CD14-positive monocyte (primary cell): ENCODE results near the gene FABP7. TPM values are rescaled to one million over a fixed set of nuclear protein-coding genes. Genes with fewer than 3 reads are reported as not detected.
A peak's percentile ranks its signal among the peaks of the same experiment; 100 is the strongest.

Experiments used
- DNase-seq, 3 donors: peaks; one replicate each; pipeline ENCODE4 v3.0.0-alpha.2; 2011 to 2022
- H2AFZ ChIP-seq: 2 replicates; pipeline ENCODE4 v1.6.0; 2012; ENCODE audit warnings: mild to moderate bottlenecking, low read depth, low read length, inconsistent platforms; ENCODE audit not compliant: insufficient read depth, poor library complexity, severe bottlenecking
- H3K27ac ChIP-seq, 2 donors: 1 replicate in 1 of 2; 2 replicates in 1 of 2; pipeline ENCODE4 v1.5.1; 2012 to 2013; ENCODE audit warnings: low read length in 2 of 2, control low read depth in 1 of 2, inconsistent platforms in 1 of 2, low read depth in 1 of 2, mild to moderate bottlenecking in 1 of 2
- H3K27me3 ChIP-seq, 2 donors: one replicate each; pipeline versions ENCODE4 v1.6.0 to v1.6.1; 2011 to 2013; ENCODE audit warnings: low read length in 2 of 2; ENCODE audit not compliant: control insufficient read depth in 2 of 2, insufficient read depth in 2 of 2
- H3K36me3 ChIP-seq, 2 donors: replicated peaks in 1 of 2; 1 replicate in 1 of 2; 2 replicates in 1 of 2; pipeline versions ENCODE4 v1.5.1 to v1.6.1; 2012 to 2013; ENCODE audit warnings: low read length in 2 of 2, control low read depth in 1 of 2, inconsistent platforms in 1 of 2, mild to moderate bottlenecking in 1 of 2; ENCODE audit not compliant: insufficient read depth in 2 of 2, control insufficient read depth in 1 of 2
- H3K4me1 ChIP-seq, 2 donors: 1 replicate in 1 of 2; 2 replicates in 1 of 2; pipeline versions ENCODE4 v1.5.1 to v1.6.1; 2012 to 2013; ENCODE audit warnings: low read length in 2 of 2, control low read depth in 1 of 2, inconsistent platforms in 1 of 2, mild to moderate bottlenecking in 1 of 2, moderate library complexity in 1 of 2; ENCODE audit not compliant: insufficient read depth in 2 of 2, control insufficient read depth in 1 of 2
- H3K4me2 ChIP-seq: replicated peaks from 2 replicates; pipeline ENCODE3; 2012; ENCODE audit warnings: low read length, moderate library complexity, mild to moderate bottlenecking; ENCODE audit not compliant: poor library complexity, severe bottlenecking; ENCODE audit errors: extremely low read depth
- H3K4me3 ChIP-seq, 3 experiments: fragments of 200-600 bp in 1 of 3; sonication (generic) in 1 of 3; replicated peaks in 1 of 3; 1 replicate in 2 of 3; 2 replicates in 1 of 3; pipeline ENCODE4 v1.5.1; 2011 to 2013; ENCODE audit warnings: low read length in 3 of 3, mild to moderate bottlenecking in 3 of 3, control low read depth in 2 of 3, low read depth in 2 of 3, inconsistent platforms in 1 of 3, moderate library complexity in 1 of 3
- H3K79me2 ChIP-seq: 2 replicates; pipeline ENCODE4 v1.6.0; 2012; ENCODE audit warnings: mild to moderate bottlenecking, control low read depth, inconsistent platforms, low read length, moderate library complexity; ENCODE audit not compliant: insufficient read depth
- H3K9ac ChIP-seq: 2 replicates; pipeline ENCODE4 v1.6.0; 2017; ENCODE audit warnings: low read length, mild to moderate bottlenecking; ENCODE audit not compliant: insufficient read depth, poor library complexity, severe bottlenecking
- H3K9me3 ChIP-seq, 2 donors: replicated peaks in 1 of 2; 1 replicate in 1 of 2; 2 replicates in 1 of 2; pipeline versions ENCODE4 v1.5.1 to v1.6.1; 2012 to 2013; ENCODE audit warnings: low read length in 2 of 2, control low read depth in 1 of 2; ENCODE audit not compliant: control insufficient read depth in 1 of 2, insufficient read depth in 1 of 2
- H4K20me1 ChIP-seq: 2 replicates; pipeline ENCODE4 v1.6.0; 2012; ENCODE audit warnings: mild to moderate bottlenecking, low read length, control low read depth, moderate library complexity; ENCODE audit not compliant: insufficient read depth
- H3K27ac Mint-ChIP-seq, 7 donors: one replicate each; pipeline ENCODE4 v1.8.0; 2020; ENCODE audit warnings: mild to moderate bottlenecking in 7 of 7, mixed read lengths in 7 of 7, moderate library complexity in 6 of 7, inconsistent platforms in 2 of 7
- H3K27me3 Mint-ChIP-seq, 3 donors: one replicate each; pipeline ENCODE4 v1.8.0; 2021 to 2022; ENCODE audit warnings: low read depth in 3 of 3, mild to moderate bottlenecking in 3 of 3, mixed read lengths in 3 of 3, moderate library complexity in 3 of 3, inconsistent platforms in 1 of 3
- H3K36me3 Mint-ChIP-seq, 2 donors: one replicate each; pipeline ENCODE4 v1.8.0; 2020; ENCODE audit warnings: mixed read lengths in 2 of 2, inconsistent platforms in 1 of 2, mild to moderate bottlenecking in 1 of 2
- H3K4me1 Mint-ChIP-seq: one replicate; pipeline ENCODE4 v1.8.0; 2020; ENCODE audit warnings: mild to moderate bottlenecking, mixed read lengths
- H3K4me3 Mint-ChIP-seq, 2 donors: one replicate each; pipeline ENCODE4 v1.8.0; 2020; ENCODE audit warnings: mild to moderate bottlenecking in 2 of 2, mixed read lengths in 2 of 2, moderate library complexity in 1 of 2
- H3K9me3 Mint-ChIP-seq, 7 donors: one replicate each; pipeline ENCODE4 v1.8.0; 2020 to 2022; ENCODE audit warnings: mixed read lengths in 7 of 7, mild to moderate bottlenecking in 6 of 7, moderate library complexity in 6 of 7, inconsistent platforms in 2 of 7
- WGBS: methylation state at CpG from one replicate; pipeline ENCODE4 v1.1.5; 2013; ENCODE audit warnings: missing lambda C conversion rate; ENCODE audit not compliant: insufficient coverage; 5-methylcytosine and 5-hydroxymethylcytosine counted together
- intact Hi-C, 2 donors: fragments of 100-400 bp; cut with micrococcal nuclease; formaldehyde crosslinking; loops; one replicate each; pipeline versions ENCODE4 v1.15.0 to v1.15.1; 2023
- polyA plus RNA-seq, 3 donors: library from polyadenylated mRNA; depleted of rRNA in 1 of 3; unstranded in 2 of 3; stranded (reverse) in 1 of 3; fragments of 300-500 nt in 2 of 3; fragments of >200 nt in 1 of 3; fragmentation: Illumina TruSeq in 2 of 3; gene quantifications; 1 replicate in 2 of 3; 2 replicates in 1 of 3; pipeline ENCODE4 v1.2.3, GENCODE V29; 2012 to 2021
- TF ChIP-seq, protein P1 (sequence below): fragments of 200-600 bp; IDR thresholded peaks from one replicate; pipeline ENCODE4 v1.8.0; 2022; ENCODE audit warnings: antibody characterized with exemption, mild to moderate bottlenecking

The FABP7 gene
- polyA plus RNA-seq, 3 donors: not detected

DNA sequence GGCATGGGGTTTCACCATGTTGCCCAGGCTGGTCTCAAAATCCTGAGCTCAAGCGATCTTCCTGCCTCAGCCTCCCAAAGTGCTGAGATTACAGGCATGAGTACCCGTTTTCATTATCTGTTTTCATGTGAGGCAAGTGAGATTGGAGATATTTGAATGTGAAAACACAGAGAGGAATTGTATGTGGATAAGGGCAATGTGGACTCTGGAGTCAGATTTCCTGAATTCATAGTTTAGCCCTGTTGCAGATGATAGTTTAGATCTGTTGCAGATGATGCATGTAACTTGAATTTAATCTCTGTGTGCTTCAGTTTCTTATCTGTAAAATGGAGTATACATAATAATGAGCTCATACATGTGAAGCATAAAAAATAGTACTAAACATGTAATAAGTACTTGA is 13.2 kb downstream of the FABP7 start:
- Histone ChIP-seq H3K27ac (no peak overlapping the region), H3K4me3 (no peak overlapping the region), H3K9me3 (no peaks in the 10 kb centered on the region), H3K4me2 (no peak overlapping the region), H2AFZ (no peak overlapping the region), H3K9ac (no peak overlapping the region), H3K36me3 (peaks cover 11 to 13% of the 10 kb centered on the region in 2 donors), H3K4me1 (peaks cover 38 to 41% of the 10 kb centered on the region in 2 donors), H3K27me3 (peaks cover 6% of the 10 kb centered on the region in 2 donors), H3K79me2 (peaks cover 70% of the 10 kb centered on the region), H4K20me1 (peaks cover 37% of the 10 kb centered on the region)
- Mint-ChIP-seq H3K9me3 (no peaks in the 10 kb centered on the region), H3K4me1 (peaks cover 40% of the 10 kb centered on the region), H3K36me3 (peaks cover 21 to 36% of the 10 kb centered on the region in 2 donors), H3K27ac (peak overlapping the region in 2 of 7 donors; percentile 37 to 66), H3K4me3 (peak overlapping the region in 1 of 2 donors; percentile 21), H3K27me3 (peaks cover 10 to 14% (median 13%) of the 10 kb centered on the region in 3 donors)
- DNase-seq: no peak
- TF ChIP-seq, protein P1, sequence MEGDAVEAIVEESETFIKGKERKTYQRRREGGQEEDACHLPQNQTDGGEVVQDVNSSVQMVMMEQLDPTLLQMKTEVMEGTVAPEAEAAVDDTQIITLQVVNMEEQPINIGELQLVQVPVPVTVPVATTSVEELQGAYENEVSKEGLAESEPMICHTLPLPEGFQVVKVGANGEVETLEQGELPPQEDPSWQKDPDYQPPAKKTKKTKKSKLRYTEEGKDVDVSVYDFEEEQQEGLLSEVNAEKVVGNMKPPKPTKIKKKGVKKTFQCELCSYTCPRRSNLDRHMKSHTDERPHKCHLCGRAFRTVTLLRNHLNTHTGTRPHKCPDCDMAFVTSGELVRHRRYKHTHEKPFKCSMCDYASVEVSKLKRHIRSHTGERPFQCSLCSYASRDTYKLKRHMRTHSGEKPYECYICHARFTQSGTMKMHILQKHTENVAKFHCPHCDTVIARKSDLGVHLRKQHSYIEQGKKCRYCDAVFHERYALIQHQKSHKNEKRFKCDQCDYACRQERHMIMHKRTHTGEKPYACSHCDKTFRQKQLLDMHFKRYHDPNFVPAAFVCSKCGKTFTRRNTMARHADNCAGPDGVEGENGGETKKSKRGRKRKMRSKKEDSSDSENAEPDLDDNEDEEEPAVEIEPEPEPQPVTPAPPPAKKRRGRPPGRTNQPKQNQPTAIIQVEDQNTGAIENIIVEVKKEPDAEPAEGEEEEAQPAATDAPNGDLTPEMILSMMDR: no peak
- intact Hi-C loops: no loop called here
- WGBS: 94% methylated on average over 2 of the region's 2 CpGs

DNA sequence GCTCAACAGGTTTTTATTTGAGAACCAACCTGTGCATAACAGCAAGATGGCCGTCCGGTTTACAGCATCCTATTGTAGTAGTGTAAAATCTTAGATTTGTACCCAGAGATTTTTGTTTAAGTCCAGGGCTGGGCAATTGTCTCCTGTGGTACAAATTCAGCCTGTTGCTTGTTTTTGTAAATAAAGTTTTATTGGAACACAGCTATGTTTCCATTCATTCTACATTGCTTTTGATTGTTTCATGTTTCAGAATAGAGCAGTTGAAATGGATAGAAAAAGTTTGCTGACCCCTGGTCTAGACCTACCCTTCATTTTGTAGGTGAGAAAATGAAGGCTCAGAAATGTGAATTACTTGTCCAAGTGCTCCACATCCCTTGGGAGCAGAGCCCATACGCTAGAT is 18.0 kb downstream of the FABP7 start:
- TF ChIP-seq, protein P1: no peak
- peaks cover 2 to 3% of the 10 kb centered on the region in 2 donors for H3K4me1 ChIP-seq
- Mint-ChIP-seq H3K27ac (no peak overlapping the region), H3K9me3 (peaks cover 0 to 1% (median 0%) of the 10 kb centered on the region in 7 donors), H3K4me3 (no peak overlapping the region), H3K36me3 (peaks cover 60 to 64% of the 10 kb centered on the region in 2 donors), H3K27me3 (peaks cover under 1 to 2% (median 1%) of the 10 kb centered on the region in 3 donors), H3K4me1 (peaks cover 8% of the 10 kb centered on the region)
- H3K79me2 ChIP-seq: peaks cover 38% of the 10 kb centered on the region
- H3K9me3 ChIP-seq: no peaks in the 10 kb centered on the region
- H3K27ac ChIP-seq: no peak overlapping the region
- no peaks in the 10 kb centered on the region for H3K27me3 ChIP-seq
- H4K20me1 ChIP-seq: peaks cover 57% of the 10 kb centered on the region
- no peak overlapping the region for H2AFZ ChIP-seq
- 100% methylated on average over 3 of the region's 3 CpGs for WGBS
- no peak overlapping the region for H3K4me2 ChIP-seq
- peaks cover 34 to 57% of the 10 kb centered on the region in 2 donors for H3K36me3 ChIP-seq
- H3K9ac ChIP-seq: no peak overlapping the region
- DNase-seq: no peak
- H3K4me3 ChIP-seq: no peak overlapping the region
- intact Hi-C loops: no loop called here
